AG04450 (cell line): Measurements from ENCODE around the gene ACTR8. TPM values are rescaled to one million over a fixed set of nuclear protein-coding genes. Genes with fewer than 3 reads are reported as not detected.

Experiments used
- CTCF ChIA-PET: fragments of 300-600, 350-600 bp; formaldehyde crosslinking; extraction: SDS; loops from one replicate; lab custom pipeline; 2022; ENCODE audit warnings: antibody characterized with exemption, inconsistent platforms; lab: Charles Lee
- POLR2A ChIA-PET: fragments of 350-600 bp; formaldehyde crosslinking; extraction: SDS; loops from one replicate; lab custom pipeline; 2021; ENCODE audit warnings: antibody characterized with exemption, inconsistent platforms; lab: Yijun Ruan, JAX
- DNase-seq: peaks from one replicate; pipeline ENCODE4 v3.0.0-alpha.2; 2011; ENCODE audit warnings: low read depth, low spot score
- H3K27ac ChIP-seq: one replicate; pipeline ENCODE4 v1.5.1; 2012; ENCODE audit warnings: low read depth, low read length, control low read depth
- H3K27me3 ChIP-seq: one replicate; pipeline ENCODE4 v1.6.0; 2012; ENCODE audit warnings: low read length; ENCODE audit not compliant: control insufficient read depth, insufficient read depth
- H3K4me3 ChIP-seq: 2 replicates; pipeline ENCODE4 v1.5.1; 2011; ENCODE audit warnings: mild to moderate bottlenecking, low read depth, low read length, control low read depth
- H3K9me3 ChIP-seq: 2 replicates; pipeline ENCODE4 v1.5.1; 2012; ENCODE audit warnings: low read length; ENCODE audit not compliant: control insufficient read depth, insufficient read depth
- polyA plus RNA-seq: library from polyadenylated mRNA; depleted of rRNA; stranded (reverse); fragments of >200 nt; gene quantifications from 2 replicates; pipeline ENCODE4 v1.2.3, GENCODE V29; 2011
- TF ChIP-seq, protein P1 (sequence below): IDR thresholded peaks from 2 replicates; pipeline ENCODE4 v1.5.1; 2011; ENCODE audit warnings: low read depth, low read length, control low read depth, inconsistent platforms

ACTR8 gene
- polyA plus RNA-seq, 1 experiment: 37.5 TPM

DNA sequence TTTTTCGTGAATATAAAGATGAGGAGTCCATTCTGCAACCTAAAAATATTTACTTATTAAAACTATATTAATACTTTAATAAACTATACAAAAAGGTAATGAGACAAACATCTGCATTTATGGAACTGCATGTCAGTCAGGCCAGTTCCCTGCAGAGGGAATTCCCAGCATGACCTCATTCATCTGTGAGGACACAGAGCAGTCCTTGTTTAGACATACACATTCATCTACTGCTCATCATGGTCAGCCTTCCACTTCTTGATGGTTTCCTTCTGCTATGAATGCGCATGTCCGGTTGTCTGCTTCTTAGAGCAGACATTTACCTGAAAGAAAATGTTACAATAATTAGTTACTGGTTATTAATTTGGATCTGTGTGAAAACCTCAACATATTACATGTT lies 3.3 kb upstream of the ACTR8 start:
- no peaks in the 10 kb centered on the region for H3K27me3 ChIP-seq
- H3K4me3 ChIP-seq: no peak overlapping the region
- H3K9me3 ChIP-seq: no peaks in the 10 kb centered on the region; the same call in 1 of the 2 replicates
- TF ChIP-seq, protein P1, sequence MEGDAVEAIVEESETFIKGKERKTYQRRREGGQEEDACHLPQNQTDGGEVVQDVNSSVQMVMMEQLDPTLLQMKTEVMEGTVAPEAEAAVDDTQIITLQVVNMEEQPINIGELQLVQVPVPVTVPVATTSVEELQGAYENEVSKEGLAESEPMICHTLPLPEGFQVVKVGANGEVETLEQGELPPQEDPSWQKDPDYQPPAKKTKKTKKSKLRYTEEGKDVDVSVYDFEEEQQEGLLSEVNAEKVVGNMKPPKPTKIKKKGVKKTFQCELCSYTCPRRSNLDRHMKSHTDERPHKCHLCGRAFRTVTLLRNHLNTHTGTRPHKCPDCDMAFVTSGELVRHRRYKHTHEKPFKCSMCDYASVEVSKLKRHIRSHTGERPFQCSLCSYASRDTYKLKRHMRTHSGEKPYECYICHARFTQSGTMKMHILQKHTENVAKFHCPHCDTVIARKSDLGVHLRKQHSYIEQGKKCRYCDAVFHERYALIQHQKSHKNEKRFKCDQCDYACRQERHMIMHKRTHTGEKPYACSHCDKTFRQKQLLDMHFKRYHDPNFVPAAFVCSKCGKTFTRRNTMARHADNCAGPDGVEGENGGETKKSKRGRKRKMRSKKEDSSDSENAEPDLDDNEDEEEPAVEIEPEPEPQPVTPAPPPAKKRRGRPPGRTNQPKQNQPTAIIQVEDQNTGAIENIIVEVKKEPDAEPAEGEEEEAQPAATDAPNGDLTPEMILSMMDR: no peak
- no peak overlapping the region for H3K27ac ChIP-seq
- ChIA-PET POLR2A (no interaction called here), CTCF (no interaction called here)
- no peak for DNase-seq

DNA sequence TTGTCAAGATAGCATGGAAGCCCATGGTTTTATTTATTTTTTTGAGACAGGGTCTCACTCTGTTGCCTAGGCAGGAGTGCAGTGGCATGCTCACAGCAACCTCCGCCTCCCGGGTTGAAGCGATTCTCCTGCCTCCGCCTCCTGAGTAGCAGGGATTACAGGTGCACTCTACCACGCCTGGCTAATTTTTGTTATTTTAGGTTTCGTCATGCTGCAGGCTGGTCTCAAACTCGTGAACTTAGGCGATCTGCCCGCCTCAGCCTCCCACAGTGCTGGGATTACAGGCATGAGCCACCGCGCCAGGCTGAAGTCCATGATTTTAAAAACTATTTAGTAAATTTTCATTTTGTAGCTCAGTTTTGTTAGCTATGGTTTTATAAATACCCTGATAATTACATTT lies 2.7 kb upstream of the ACTR8 start:
- H3K4me3 ChIP-seq: no peak overlapping the region
- ChIA-PET POLR2A (no interaction called here), CTCF (no interaction called here)
- TF ChIP-seq, protein P1: no peak
- DNase-seq: no peak
- no peak overlapping the region for H3K27ac ChIP-seq
- H3K27me3 ChIP-seq: no peaks in the 10 kb centered on the region
- no peaks in the 10 kb centered on the region; the same call in 1 of the 2 replicates for H3K9me3 ChIP-seq

GRCh38 chr3:53883008-53883407 lies 1.1 kb upstream of the ACTR8 start:
- no peak overlapping the region for H3K4me3 ChIP-seq
- DNase-seq: no peak
- POLR2A ChIA-PET: no interaction called here
- H3K27ac ChIP-seq: no peak overlapping the region
- no peaks in the 10 kb centered on the region; the same call in 1 of the 2 replicates for H3K9me3 ChIP-seq
- CTCF ChIA-PET: no interaction called here
- TF ChIP-seq, protein P1: no peak
- H3K27me3 ChIP-seq: no peaks in the 10 kb centered on the region

GRCh38 chr3:53880396-53881345 lies 1.3 kb downstream of the ACTR8 start:
- Histone ChIP-seq H3K9me3 (no peaks in the 10 kb centered on the region; the same call in 1 of the 2 replicates), H3K27me3 (no peaks in the 10 kb centered on the region), H3K4me3 (peak overlapping the region; percentile 91), H3K27ac (peak overlapping the region; percentile 53)
- DNase-seq: no peak
- POLR2A ChIA-PET: interaction anchor here (1.2 to 2.7 kb wide), 2 partner anchors 11 to 533 kb away, joined by 3 to 16 read pairs; partner anchors contain the start of gene SELENOK
- CTCF ChIA-PET: interaction anchor here (1.1 to 1.9 kb wide), 4 partner anchors 9 to 581 kb away, joined by 3 to 6 read pairs (median 4); no protein-coding TSS in a partner anchor
- TF ChIP-seq, protein P1: no peak
